ENCODE data around the gene HINFP. TPM values are rescaled to one million over a fixed set of nuclear protein-coding genes. Genes with fewer than 3 reads are reported as not detected.

HINFP gene
- total RNA-seq, 1 experiment from 2014 or later = 23.4 TPM

GRCh38 chr11:119149018-119149785, 27.8 kb downstream of the HINFP start, which contains the start of gene ABCG4:
ABCG4 (plus strand) TSS chr11:119149052; CDS start chr11:119149966, 914 bp downstream.
- H3K27me3 Mint-ChIP-seq (ENCODE audit: insufficient read depth, unreplicated experiment) = peaks cover 16% of the 10 kb centered on the region
- ChIA-PET CTCF (interaction anchor here (1.1 to 2.4 kb wide), 2 partner anchors 16 to 48 kb away, joined by 3 to 10 read pairs; no protein-coding TSS in a partner anchor), POLR2A (interaction anchor here (0.6 to 1.2 kb wide), 2 partner anchors 55 to 80 kb away, joined by 3 to 4 read pairs; no protein-coding TSS in a partner anchor)
- no TSS peak for BruUV-seq (replicated peaks)
- H3K4me1 Mint-ChIP-seq (ENCODE audit: insufficient read depth, unreplicated experiment) = no peaks in the 10 kb centered on the region
- intact Hi-C loops (cut with micrococcal nuclease) = no loop called here
- peak; percentile 14 for DNase-seq (ENCODE audit: unreplicated experiment)
- H3K4me3 Mint-ChIP-seq (ENCODE audit: unreplicated experiment) = peak within 1 kb of the TSS; percentile 67
- TF ChIP-seq CTCF (IDR thresholded peaks at IDR 0.05; ENCODE audit: unreplicated experiment) = no peak
- no peaks in the 10 kb centered on the region for H3K9me3 Mint-ChIP-seq (ENCODE audit: unreplicated experiment)
- H3K36me3 Mint-ChIP-seq (ENCODE audit: insufficient read depth, unreplicated experiment) = no peaks in the 10 kb centered on the region
- no peak within 1 kb of the TSS for H3K27ac Mint-ChIP-seq (ENCODE audit: low read depth, unreplicated experiment)

GRCh38 chr11:119149786-119150275, 28.5 kb downstream of the HINFP start:
- ChIA-PET CTCF (interaction anchor here (0.6 to 0.8 kb wide), 2 partner anchors 15 to 25 kb away, joined by 3 to 4 read pairs; no protein-coding TSS in a partner anchor), POLR2A (interaction anchor here (0.6 kb wide), 1 partner anchor 80 kb away, joined by 3 read pairs; no protein-coding TSS in a partner anchor)
- H3K4me1 Mint-ChIP-seq (ENCODE audit: insufficient read depth, unreplicated experiment) = peaks cover under 1% of the 10 kb centered on the region
- BruUV-seq (replicated peaks) = no TSS peak
- peak overlapping the region; percentile 67 for H3K4me3 Mint-ChIP-seq (ENCODE audit: unreplicated experiment)
- H3K9me3 Mint-ChIP-seq (ENCODE audit: unreplicated experiment) = no peaks in the 10 kb centered on the region
- peaks cover 16% of the 10 kb centered on the region for H3K27me3 Mint-ChIP-seq (ENCODE audit: insufficient read depth, unreplicated experiment)
- H3K27ac Mint-ChIP-seq (ENCODE audit: low read depth, unreplicated experiment) = no peak overlapping the region
- H3K36me3 Mint-ChIP-seq (ENCODE audit: insufficient read depth, unreplicated experiment) = no peaks in the 10 kb centered on the region
- intact Hi-C loops (cut with micrococcal nuclease) = no loop called here
- DNase-seq (ENCODE audit: unreplicated experiment) = no peak
- TF ChIP-seq CTCF (IDR thresholded peaks at IDR 0.05; ENCODE audit: unreplicated experiment) = no peak

- peaks cover 12% of the 10 kb centered on the region for H3K27me3 Mint-ChIP-seq (ENCODE audit: insufficient read depth, unreplicated experiment)
- no peak overlapping the region for H3K4me3 Mint-ChIP-seq (ENCODE audit: unreplicated experiment)
- H3K36me3 Mint-ChIP-seq (ENCODE audit: insufficient read depth, unreplicated experiment) = no peaks in the 10 kb centered on the region
- ChIA-PET POLR2A (interaction anchor here (0.6 to 1.0 kb wide), 2 partner anchors 14 to 31 kb away, joined by 3 to 5 read pairs; partner anchors contain the start of gene HINFP), CTCF (interaction anchor here (0.7 to 2.8 kb wide), 5 partner anchors 17 to 172 kb away, joined by 3 to 10 read pairs (median 4); no protein-coding TSS in a partner anchor)
- no TSS peak for BruUV-seq (replicated peaks)
- H3K4me1 Mint-ChIP-seq (ENCODE audit: insufficient read depth, unreplicated experiment) = peaks cover 5% of the 10 kb centered on the region
- H3K9me3 Mint-ChIP-seq (ENCODE audit: unreplicated experiment) = no peaks in the 10 kb centered on the region
- intact Hi-C loops (cut with micrococcal nuclease) = no loop called here
- no peak for TF ChIP-seq CTCF (IDR thresholded peaks at IDR 0.05; ENCODE audit: unreplicated experiment)
- no peak overlapping the region for H3K27ac Mint-ChIP-seq (ENCODE audit: low read depth, unreplicated experiment)
- no peak for DNase-seq (ENCODE audit: unreplicated experiment)
Measured at GRCh38 chr11:119152043-119152442, 30.7 kb downstream of the HINFP start.

- Mint-ChIP-seq H3K9me3 (ENCODE audit: unreplicated experiment) (no peaks in the 10 kb centered on the region), H3K27me3 (ENCODE audit: insufficient read depth, unreplicated experiment) (peaks cover 6% of the 10 kb centered on the region), H3K4me3 (ENCODE audit: unreplicated experiment) (no peak overlapping the region), H3K36me3 (ENCODE audit: insufficient read depth, unreplicated experiment) (no peaks in the 10 kb centered on the region), H3K4me1 (ENCODE audit: insufficient read depth, unreplicated experiment) (peaks cover 5% of the 10 kb centered on the region), H3K27ac (ENCODE audit: low read depth, unreplicated experiment) (no peak overlapping the region)
- TF ChIP-seq CTCF (IDR thresholded peaks at IDR 0.05; ENCODE audit: unreplicated experiment) = no peak
- no peak for DNase-seq (ENCODE audit: unreplicated experiment)
- BruUV-seq (replicated peaks) = no TSS peak
- CTCF ChIA-PET = interaction anchor here (0.5 to 2.8 kb wide), 6 partner anchors 29 to 171 kb away, joined by 3 to 10 read pairs (median 4); no protein-coding TSS in a partner anchor
- intact Hi-C loops (cut with micrococcal nuclease) = no loop called here
- POLR2A ChIA-PET = no interaction called here
Measured at GRCh38 chr11:119152604-119153003, 31.2 kb downstream of the HINFP start.
